Mononuclear cell (primary cell): ENCODE measurements around the gene SORL1-AS1.

Experiments used
- H3K27me3 ChIP-seq: 2 replicates; pipeline ENCODE4 v1.6.0; 2011; ENCODE audit warnings: low read length, control low read depth; ENCODE audit not compliant: insufficient read depth
- H3K4me1 ChIP-seq: 2 replicates; pipeline ENCODE4 v1.5.1; 2011; ENCODE audit warnings: mild to moderate bottlenecking, low read length, control low read depth; ENCODE audit not compliant: insufficient read depth
- H3K4me3 ChIP-seq: 2 replicates; pipeline ENCODE4 v1.5.1; 2011; ENCODE audit warnings: mild to moderate bottlenecking, low read length, moderate library complexity
- H3K9me3 ChIP-seq: 2 replicates; pipeline ENCODE4 v1.5.1; 2011; ENCODE audit warnings: low read depth, mild to moderate bottlenecking, control low read depth, low read length

SORL1-AS1 gene

GRCh38 chr11:121449123-121449522 lies 3.6 kb downstream of the SORL1-AS1 start:
- H3K9me3 ChIP-seq = no peaks in the 10 kb centered on the region
- no peaks in the 10 kb centered on the region for H3K27me3 ChIP-seq
- peaks cover 83% of the 10 kb centered on the region for H3K4me1 ChIP-seq
- no peak overlapping the region for H3K4me3 ChIP-seq

DNA sequence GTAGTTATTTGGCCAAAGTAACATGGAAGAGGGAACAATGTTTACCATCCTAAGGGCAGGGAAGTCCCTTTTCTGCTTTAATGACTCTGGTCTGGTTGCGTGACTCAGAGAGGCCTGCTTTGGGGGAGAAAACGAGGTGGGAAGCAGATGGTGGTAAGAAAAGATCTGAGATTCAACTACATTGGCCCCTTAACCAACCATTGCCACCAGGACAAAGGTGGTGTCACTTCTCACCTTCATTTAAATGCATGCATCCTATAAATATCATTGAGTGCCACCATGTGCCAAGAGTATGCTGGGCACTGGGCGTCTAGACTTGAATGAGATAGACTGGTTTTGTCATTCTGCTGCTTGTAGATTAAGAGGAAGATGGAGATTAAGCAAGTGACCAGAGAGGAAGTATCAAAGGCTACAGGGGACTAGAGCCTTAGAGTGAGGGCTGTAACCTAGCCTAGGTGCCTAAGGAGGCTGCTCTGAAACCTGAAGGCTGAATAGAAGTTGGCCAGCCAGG lies 4.3 kb downstream of the SORL1-AS1 start:
- Histone ChIP-seq H3K4me1 (peaks cover 76% of the 10 kb centered on the region), H3K9me3 (no peaks in the 10 kb centered on the region), H3K4me3 (no peak overlapping the region), H3K27me3 (no peaks in the 10 kb centered on the region)

DNA sequence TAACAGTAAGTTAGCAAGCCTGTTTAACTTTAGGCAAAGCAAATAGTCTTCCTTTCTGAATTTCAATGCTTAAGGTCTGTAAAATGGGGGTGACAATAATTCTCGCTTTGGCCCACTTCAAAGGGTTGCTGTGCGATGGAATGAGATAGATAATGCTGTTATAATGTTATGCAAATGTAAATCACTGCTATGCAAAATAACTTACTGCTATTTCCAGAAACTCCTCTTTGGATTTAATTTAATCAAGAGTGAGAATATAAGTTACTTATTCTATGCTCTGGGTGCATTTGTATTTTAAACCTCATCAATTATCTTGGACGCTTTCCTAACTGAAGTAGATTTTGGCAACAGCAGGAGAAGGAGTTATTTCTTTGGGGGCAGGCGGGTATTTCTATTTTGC lies 4.8 kb downstream of the SORL1-AS1 start:
- H3K27me3 ChIP-seq = no peaks in the 10 kb centered on the region
- H3K4me3 ChIP-seq = no peak overlapping the region
- H3K9me3 ChIP-seq = no peaks in the 10 kb centered on the region
- H3K4me1 ChIP-seq = peaks cover 72% of the 10 kb centered on the region

DNA sequence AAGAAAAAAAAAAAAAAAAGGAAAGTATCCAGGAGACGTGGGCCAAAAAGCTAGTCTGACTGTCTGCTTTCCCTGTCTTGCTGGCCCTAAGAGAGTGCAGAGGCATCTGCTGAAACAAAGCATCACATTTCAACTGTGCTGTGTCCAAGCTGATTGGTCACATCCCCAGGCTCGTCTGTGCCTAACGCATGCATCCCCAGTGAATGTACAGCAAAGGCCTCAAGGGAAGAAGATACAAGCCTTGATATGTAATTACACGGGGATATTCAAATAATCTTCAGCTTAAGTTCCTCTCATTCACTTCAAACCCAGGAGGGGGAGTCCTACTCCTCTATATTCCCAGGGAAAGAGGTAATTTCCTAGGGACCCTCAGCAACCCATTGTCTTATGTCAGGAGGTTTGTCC lies 6.0 kb downstream of the SORL1-AS1 start:
- Histone ChIP-seq H3K4me3 (no peak overlapping the region), H3K9me3 (no peaks in the 10 kb centered on the region), H3K27me3 (no peaks in the 10 kb centered on the region), H3K4me1 (peaks cover 69% of the 10 kb centered on the region)

DNA sequence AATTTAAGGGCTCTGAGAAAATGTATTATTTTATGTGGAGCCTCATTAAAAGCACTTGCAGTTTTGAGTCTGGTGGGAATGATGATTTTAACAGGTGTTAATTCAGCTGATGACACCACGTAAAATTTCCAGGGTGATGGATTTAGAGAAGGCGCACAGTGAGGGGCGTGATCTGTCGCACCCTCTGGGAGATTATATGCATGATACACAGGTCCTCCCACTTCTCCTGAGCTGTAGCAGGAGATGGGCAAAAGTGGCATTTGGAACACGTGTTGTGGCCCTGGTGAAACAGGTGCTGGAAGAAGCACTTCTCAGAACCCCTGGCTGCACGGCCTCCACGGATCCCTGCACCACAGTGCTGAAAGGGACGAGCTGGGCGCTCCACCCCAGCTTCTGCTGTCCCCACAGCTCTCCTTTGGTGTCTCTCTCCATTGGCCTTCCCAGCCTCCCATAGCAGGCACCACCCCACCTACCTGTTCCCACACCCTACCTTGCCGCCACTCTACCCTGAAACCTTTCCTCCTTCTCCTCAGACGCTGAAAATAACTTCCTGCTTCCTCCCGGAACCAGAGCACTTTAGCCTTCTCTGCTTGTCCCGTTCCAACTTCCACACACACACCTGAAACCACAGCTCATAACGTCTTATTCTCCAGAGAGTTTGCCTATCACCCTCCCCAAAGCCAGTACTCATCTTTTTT lies 7.5 kb downstream of the SORL1-AS1 start:
- H3K9me3 ChIP-seq = no peaks in the 10 kb centered on the region
- no peak overlapping the region for H3K4me3 ChIP-seq
- no peaks in the 10 kb centered on the region for H3K27me3 ChIP-seq
- H3K4me1 ChIP-seq = peaks cover 54% of the 10 kb centered on the region

- Histone ChIP-seq H3K27me3 (no peaks in the 10 kb centered on the region), H3K9me3 (no peaks in the 10 kb centered on the region), H3K4me1 (peaks cover 47% of the 10 kb centered on the region), H3K4me3 (no peak overlapping the region)
These were observed 8.2 kb downstream of the SORL1-AS1 start for GRCh38 chr11:121444526-121444925.

DNA sequence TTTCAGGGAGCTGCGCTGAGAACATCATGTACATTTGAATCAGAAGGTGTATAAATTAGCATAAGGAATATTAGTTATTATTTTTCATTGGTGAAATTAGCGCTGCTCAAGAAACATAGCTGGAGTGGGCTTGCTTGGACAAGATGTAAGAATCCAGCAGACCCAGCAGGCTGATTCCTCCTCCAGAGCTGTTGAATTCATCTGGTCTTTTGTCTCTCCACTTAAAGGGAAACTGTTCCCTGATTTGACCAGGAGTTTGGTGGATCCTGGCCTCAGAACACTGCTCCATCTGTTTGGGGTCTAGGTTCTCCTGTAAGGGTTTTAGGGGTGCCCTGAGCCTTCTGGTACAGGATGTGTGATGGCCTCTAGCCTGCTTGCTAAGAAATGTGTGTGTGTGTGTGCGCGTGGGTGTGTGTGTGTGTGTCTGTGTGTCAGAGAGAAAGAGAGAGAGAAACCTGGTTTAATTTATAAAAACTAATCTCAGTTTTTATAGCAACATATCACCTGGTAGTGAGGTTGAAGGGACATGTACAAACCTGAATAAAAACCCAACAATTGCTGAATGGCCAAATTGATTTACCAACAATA lies 9.0 kb downstream of the SORL1-AS1 start:
- H3K27me3 ChIP-seq = no peaks in the 10 kb centered on the region
- H3K9me3 ChIP-seq = no peaks in the 10 kb centered on the region
- H3K4me3 ChIP-seq = no peak overlapping the region
- peaks cover 39% of the 10 kb centered on the region for H3K4me1 ChIP-seq

DNA sequence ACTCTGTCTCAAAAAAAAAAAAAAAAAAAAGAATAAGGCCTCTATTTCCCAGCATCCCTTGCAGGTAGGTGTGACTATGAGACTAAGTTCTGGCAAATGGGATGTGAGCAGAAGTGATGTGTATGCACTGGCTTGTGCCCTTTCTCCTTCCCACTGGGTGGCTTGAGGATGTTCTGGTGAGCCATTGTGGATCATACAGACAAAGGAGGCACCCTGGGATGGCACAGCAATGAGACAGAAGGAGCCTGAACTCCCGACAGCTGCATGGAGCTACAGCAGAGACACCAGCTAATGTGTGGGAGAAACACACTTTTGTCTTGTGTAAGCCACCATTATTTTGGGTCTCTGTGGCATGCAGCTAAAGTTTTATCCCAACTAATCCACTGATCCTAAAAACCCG lies 11.2 kb downstream of the SORL1-AS1 start:
- peaks cover 35% of the 10 kb centered on the region for H3K4me1 ChIP-seq
- H3K27me3 ChIP-seq = no peaks in the 10 kb centered on the region
- no peak overlapping the region for H3K4me3 ChIP-seq
- no peaks in the 10 kb centered on the region for H3K9me3 ChIP-seq

GRCh38 chr11:121439759-121440158 lies 13.0 kb downstream of the SORL1-AS1 start:
- peaks cover 36% of the 10 kb centered on the region for H3K4me1 ChIP-seq

DNA sequence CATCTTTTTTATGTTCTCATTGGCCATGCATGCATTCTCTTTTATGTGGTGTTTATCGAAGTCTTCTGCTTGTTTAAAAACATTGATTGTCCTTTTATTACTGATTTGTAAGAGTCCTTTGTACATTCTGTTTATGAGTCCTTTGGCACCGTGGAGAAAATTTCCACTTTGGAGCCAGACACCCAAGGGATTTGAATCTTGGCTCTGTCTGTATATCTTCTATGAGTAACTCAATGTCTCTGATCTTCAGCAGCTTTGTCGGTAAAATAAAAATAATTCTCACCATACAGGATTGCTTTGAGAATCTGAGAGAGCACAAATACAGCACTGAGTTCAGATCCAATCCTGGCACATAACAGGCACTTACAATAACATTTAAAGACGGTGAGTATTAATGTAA lies 13.4 kb downstream of the SORL1-AS1 start:
- Histone ChIP-seq H3K27me3 (no peaks in the 10 kb centered on the region), H3K4me3 (no peak overlapping the region), H3K4me1 (peaks cover 40% of the 10 kb centered on the region), H3K9me3 (no peaks in the 10 kb centered on the region)

More at GRCh38 chr11:121439759-121440158, 13.0 kb downstream of the SORL1-AS1 start:
- Histone ChIP-seq H3K27me3 (no peaks in the 10 kb centered on the region), H3K4me3 (no peak overlapping the region), H3K9me3 (no peaks in the 10 kb centered on the region)

DNA sequence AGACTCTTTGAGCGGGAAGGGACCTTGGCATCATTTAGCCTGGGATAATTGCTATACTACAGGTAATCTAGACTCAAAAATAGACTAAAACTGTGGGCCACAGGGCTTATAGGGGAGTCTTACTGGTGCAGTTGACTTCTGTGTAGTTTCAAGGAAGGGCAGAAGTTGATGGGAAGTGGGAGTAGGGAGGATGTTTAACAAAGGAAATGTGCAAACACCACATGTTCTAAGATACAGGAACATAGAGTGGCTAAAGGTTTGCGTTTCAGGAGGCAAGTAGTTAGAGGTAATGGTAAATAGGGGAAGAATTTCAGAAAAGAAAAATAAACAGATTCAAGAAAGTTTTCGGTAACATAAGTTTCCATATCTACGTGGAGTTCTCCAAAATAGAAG lies 15.1 kb downstream of the SORL1-AS1 start:
- Histone ChIP-seq H3K27me3 (no peaks in the 10 kb centered on the region), H3K9me3 (no peaks in the 10 kb centered on the region), H3K4me1 (peaks cover 44% of the 10 kb centered on the region), H3K4me3 (no peak overlapping the region)

DNA sequence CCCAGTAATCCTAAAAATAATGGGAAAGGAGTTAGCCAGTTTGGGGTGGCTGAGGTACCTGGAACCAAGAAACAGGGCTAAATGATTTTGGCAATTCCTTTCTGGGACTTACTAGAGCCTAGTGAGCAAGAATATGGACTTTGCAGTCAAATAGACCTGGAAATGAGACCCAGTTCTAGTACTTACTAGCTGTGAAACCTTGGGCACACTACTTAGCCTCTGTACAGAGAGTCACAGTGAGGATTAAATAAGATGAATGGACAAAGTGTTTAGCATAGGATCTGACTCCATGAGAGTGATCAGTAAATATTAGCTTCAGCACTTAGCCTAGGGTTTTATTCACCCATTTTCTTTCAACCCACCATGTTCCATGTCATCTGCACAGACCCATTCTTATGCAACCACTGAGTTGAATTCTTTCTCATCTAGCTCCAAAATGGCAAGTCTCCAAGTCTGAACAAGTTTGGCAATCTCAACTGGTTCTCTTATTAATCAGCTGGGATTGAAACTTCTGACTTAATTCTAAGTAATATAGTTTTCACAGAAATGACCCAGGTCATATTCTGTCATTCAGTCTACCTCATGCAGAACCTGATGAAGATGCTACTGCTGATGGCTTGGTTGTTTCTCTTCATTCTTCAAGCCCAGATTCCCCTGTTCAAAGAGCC lies 15.6 kb downstream of the SORL1-AS1 start:
- H3K9me3 ChIP-seq = no peaks in the 10 kb centered on the region
- no peak overlapping the region for H3K4me3 ChIP-seq
- no peaks in the 10 kb centered on the region for H3K27me3 ChIP-seq
- H3K4me1 ChIP-seq = peaks cover 44% of the 10 kb centered on the region

GRCh38 chr11:121435551-121436511 lies 16.9 kb downstream of the SORL1-AS1 start:
- Histone ChIP-seq H3K4me1 (peaks cover 44% of the 10 kb centered on the region), H3K4me3 (no peak overlapping the region), H3K9me3 (no peaks in the 10 kb centered on the region), H3K27me3 (no peaks in the 10 kb centered on the region)

DNA sequence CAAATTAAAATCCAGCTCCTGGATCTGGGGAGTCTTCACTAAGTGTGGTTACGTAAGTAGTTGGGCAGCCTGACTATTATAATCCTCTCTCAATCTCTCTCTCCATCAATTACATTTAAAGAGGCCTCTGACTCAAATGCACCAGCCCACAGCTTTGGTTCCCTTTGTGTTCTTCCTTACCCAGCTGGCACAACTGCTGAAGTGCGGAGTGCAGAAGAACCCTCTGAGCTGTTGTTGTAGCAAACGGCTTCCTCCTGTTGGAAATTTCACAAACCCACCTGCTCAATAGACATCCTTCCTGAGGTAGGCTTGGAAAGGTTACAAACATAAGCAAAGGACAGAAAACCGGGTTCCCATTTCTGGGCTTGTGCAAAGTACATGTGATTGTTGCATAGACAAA lies 17.6 kb downstream of the SORL1-AS1 start:
- peaks cover 48% of the 10 kb centered on the region for H3K4me1 ChIP-seq

More for the DNA sequence above, 17.6 kb downstream of the SORL1-AS1 start:
- Histone ChIP-seq H3K9me3 (no peaks in the 10 kb centered on the region), H3K4me3 (no peak overlapping the region), H3K27me3 (no peaks in the 10 kb centered on the region)
